SU-DHL-6 (cell line): ENCODE results near the gene RAB40C.

Source experiments
- H2AFZ ChIP-seq: fragments of 200-600 bp; sonication (generic); 2 replicates; pipeline ENCODE4 v1.6.1; 2014; ENCODE audit warnings: low read depth, mild to moderate bottlenecking, moderate library complexity, mixed read lengths, antibody characterized with exemption, low read length; ENCODE audit not compliant: severe bottlenecking
- H3F3A ChIP-seq: fragments of 200-600 bp; shearing (Covaris generic); 2 replicates; pipeline ENCODE4 v1.6.0; 2016; ENCODE audit warnings: antibody characterized with exemption, mild to moderate bottlenecking; ENCODE audit not compliant: insufficient read depth
- H3K27ac ChIP-seq: fragments of 200-600 bp; sonication (generic); 2 replicates; pipeline ENCODE4 v1.5.1; 2016; ENCODE audit warnings: low read depth, mild to moderate bottlenecking, low read length, moderate library complexity, mixed read lengths
- H3K27me3 ChIP-seq: fragments of 200-600 bp; sonication (generic), shearing (Covaris generic); 2 replicates; pipeline ENCODE4 v1.6.0; 2014; ENCODE audit warnings: mild to moderate bottlenecking, low read length
- H3K36me3 ChIP-seq: fragments of 200-600 bp; sonication (generic); 2 replicates; pipeline ENCODE4 v1.6.1; 2014; ENCODE audit warnings: mild to moderate bottlenecking, low read length, mixed read lengths
- H3K4me2 ChIP-seq: fragments of 300-600, 200-600 bp; shearing (Covaris generic), sonication (generic); 2 replicates; pipeline ENCODE4 v1.6.0; 2014; ENCODE audit warnings: low read length, low read depth, mild to moderate bottlenecking; ENCODE audit not compliant: poor library complexity, severe bottlenecking
- H3K4me3 ChIP-seq: fragments of 200-600 bp; sonication (generic); 2 replicates; pipeline ENCODE4 v1.5.1; 2014; ENCODE audit warnings: antibody characterized with exemption, low read length, mild to moderate bottlenecking, mixed read lengths; ENCODE audit not compliant: insufficient read depth, poor library complexity, severe bottlenecking
- H3K79me2 ChIP-seq: fragments of 200-600 bp; sonication (generic); 2 replicates; pipeline ENCODE4 v1.6.1; 2014; ENCODE audit warnings: mild to moderate bottlenecking, low read length, moderate library complexity; ENCODE audit not compliant: insufficient read depth
- H3K9ac ChIP-seq: fragments of 200-600 bp; sonication (generic); 2 replicates; pipeline ENCODE4 v1.7.0; 2014; ENCODE audit warnings: mild to moderate bottlenecking, low read length
- H3K9me2 ChIP-seq: fragments of 200-600 bp; sonication (generic); replicated peaks from 2 replicates; pipeline ENCODE4 v1.6.1; 2014; ENCODE audit warnings: low read length; ENCODE audit not compliant: insufficient read depth
- H3K9me3 ChIP-seq: fragments of 200-600 bp; sonication (generic); 2 replicates; pipeline ENCODE4 v1.6.1; 2014; ENCODE audit warnings: low read length, mixed read lengths; ENCODE audit not compliant: insufficient read depth
- H4K20me1 ChIP-seq: fragments of 200-600 bp; sonication (generic); 2 replicates; pipeline ENCODE4 v1.6.1; 2014; ENCODE audit warnings: low read depth, mild to moderate bottlenecking, antibody characterized with exemption, low read length, moderate library complexity, mixed read lengths
- EZH2phosphoT487 ChIP-seq: fragments of 200-600 bp; sonication (generic), shearing (Covaris generic); conservative IDR thresholded peaks from 2 replicates; pipeline ENCODE4 v1.6.1; 2018; ENCODE audit warnings: mild to moderate bottlenecking, antibody characterized with exemption, low read length, moderate library complexity, mixed read lengths
- TF ChIP-seq, protein P1 (sequence below): fragments of 200-600 bp; sonication (generic); IDR thresholded peaks from one replicate; pipeline ENCODE4 v1.5.1; 2017; ENCODE audit warnings: antibody characterized with exemption, mild to moderate bottlenecking, low read length, moderate library complexity; ENCODE audit not compliant: insufficient read depth, poor library complexity, severe bottlenecking

The RAB40C gene

DNA sequence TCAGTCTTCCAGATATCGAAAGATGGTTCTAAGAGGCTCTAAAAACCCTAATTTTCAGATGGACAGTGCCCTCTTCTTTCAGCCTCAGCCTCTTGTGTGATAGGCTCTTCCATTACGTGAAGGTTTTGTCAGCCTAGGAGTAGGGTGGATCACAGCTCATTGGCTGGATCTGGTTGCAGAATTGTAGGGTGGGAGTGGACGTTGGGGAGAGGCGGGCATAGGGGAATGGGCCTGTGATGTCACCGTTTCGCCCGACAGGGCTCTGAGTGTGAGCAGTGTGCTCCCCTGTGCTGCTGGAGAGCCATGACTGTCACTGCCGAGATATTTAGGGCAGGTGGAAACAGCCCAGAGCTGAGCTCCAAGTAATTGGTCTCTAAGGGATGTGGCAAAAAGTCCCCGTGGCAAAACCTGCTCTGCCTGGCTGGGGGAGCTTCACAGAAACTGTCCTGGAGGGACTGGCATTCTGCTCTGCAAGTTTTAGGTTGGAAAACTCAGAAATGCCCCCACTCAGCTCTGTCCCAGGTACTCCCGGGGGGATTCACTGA, 34.7 kb downstream of the RAB40C start:
- TF ChIP-seq, protein P1, sequence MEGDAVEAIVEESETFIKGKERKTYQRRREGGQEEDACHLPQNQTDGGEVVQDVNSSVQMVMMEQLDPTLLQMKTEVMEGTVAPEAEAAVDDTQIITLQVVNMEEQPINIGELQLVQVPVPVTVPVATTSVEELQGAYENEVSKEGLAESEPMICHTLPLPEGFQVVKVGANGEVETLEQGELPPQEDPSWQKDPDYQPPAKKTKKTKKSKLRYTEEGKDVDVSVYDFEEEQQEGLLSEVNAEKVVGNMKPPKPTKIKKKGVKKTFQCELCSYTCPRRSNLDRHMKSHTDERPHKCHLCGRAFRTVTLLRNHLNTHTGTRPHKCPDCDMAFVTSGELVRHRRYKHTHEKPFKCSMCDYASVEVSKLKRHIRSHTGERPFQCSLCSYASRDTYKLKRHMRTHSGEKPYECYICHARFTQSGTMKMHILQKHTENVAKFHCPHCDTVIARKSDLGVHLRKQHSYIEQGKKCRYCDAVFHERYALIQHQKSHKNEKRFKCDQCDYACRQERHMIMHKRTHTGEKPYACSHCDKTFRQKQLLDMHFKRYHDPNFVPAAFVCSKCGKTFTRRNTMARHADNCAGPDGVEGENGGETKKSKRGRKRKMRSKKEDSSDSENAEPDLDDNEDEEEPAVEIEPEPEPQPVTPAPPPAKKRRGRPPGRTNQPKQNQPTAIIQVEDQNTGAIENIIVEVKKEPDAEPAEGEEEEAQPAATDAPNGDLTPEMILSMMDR: no peak
- TF ChIP-seq EZH2phosphoT487: no peak
- Histone ChIP-seq H3K9me2 (no peaks in the 10 kb centered on the region), H3K36me3 (no peaks in the 10 kb centered on the region), H4K20me1 (no peaks in the 10 kb centered on the region), H3F3A (no peaks in the 10 kb centered on the region), H3K79me2 (no peaks in the 10 kb centered on the region), H3K9me3 (no peaks in the 10 kb centered on the region), H3K27me3 (no peaks in the 10 kb centered on the region), H3K4me3 (no peak overlapping the region), H2AFZ (no peak overlapping the region), H3K4me2 (no peak overlapping the region), H3K9ac (no peak overlapping the region), H3K27ac (no peak overlapping the region)

DNA sequence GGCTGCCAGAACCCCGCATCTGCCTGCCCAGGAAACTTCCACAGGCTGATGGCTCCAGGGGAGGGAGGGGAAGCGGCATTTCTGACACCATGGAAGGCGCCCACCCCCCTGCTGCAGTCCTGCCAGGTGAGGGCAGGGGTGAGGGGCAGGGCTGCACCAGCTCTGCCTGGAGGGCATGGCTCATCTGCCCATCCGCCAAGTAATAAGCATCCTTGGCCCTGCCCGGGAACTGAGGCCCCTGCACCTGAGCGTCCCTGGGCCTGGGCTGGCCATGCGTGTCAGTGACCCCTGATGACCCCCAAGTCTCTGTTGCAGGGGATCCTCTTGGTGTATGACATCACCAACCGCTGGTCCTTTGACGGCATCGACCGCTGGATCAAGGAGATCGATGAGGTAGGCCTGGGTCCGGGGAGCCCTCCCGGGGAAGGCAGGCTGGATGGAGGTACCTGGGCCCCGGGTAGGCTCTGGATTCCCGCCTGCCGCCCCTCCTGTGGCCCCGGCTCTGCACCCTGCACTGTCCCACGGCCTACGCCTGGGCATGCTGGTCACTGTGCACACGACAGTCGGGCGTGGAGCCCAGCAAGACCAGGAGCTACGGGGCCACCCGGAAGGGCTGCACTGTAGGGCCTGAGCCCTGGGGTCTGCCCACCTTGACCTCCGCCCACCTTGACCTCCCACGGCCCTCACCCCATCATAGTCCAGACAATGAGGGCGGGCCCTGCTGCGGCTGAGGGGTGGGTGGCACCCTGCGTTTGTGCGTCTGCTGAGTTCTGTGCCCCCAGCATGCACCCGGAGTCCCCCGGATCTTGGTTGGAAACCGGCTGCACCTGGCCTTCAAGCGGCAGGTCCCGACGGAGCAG, 35.5 kb downstream of the RAB40C start:
- Histone ChIP-seq H3K9ac (no peak overlapping the region), H4K20me1 (no peaks in the 10 kb centered on the region), H3K36me3 (no peaks in the 10 kb centered on the region), H3K27ac (no peak overlapping the region), H3K9me2 (no peaks in the 10 kb centered on the region), H2AFZ (no peak overlapping the region), H3K27me3 (no peaks in the 10 kb centered on the region), H3K4me3 (no peak overlapping the region), H3K9me3 (no peaks in the 10 kb centered on the region), H3K4me2 (no peak overlapping the region), H3K79me2 (no peaks in the 10 kb centered on the region), H3F3A (no peaks in the 10 kb centered on the region)
- no peak for TF ChIP-seq EZH2phosphoT487
- TF ChIP-seq, protein P1: no peak

DNA sequence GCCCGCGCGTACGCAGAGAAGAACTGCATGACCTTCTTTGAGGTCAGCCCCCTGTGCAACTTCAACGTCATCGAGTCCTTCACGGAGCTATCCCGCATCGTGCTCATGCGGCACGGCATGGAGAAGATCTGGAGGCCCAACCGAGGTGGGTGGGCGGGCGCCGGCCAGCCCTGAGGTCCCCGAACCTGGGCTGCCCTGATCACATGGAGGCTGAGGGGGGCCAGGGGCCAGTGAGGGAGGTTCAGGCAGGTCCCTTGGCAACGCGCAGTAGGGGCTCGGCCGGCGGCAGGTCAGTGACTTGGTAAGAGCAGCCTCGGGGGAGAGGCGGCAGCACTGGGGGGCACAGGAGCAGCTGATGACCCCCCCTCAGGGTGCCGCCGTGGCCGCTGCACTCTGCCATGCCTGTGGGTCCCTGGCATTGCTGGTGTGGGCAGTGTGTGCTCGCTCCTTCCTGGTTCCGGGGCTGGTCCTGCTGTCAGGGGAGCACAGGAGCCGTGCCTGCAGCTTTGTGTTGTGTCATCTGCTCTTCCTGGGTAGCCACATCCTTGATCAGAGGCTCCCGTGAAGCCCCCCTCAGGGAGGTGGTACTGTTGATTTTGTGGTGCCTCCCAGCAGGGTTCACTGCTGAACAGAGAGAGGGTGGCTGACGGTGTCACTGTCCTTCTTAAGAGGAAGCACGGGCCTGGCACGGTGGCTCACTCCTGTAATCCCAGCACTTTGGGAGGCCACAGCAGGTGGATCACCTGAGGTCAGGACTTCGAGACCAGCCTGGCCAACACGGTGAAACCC, 36.3 kb downstream of the RAB40C start:
- Histone ChIP-seq H3K27me3 (no peaks in the 10 kb centered on the region), H4K20me1 (no peaks in the 10 kb centered on the region), H3K36me3 (no peaks in the 10 kb centered on the region), H3K27ac (no peak overlapping the region), H3K9ac (no peak overlapping the region), H2AFZ (no peak overlapping the region), H3K79me2 (no peaks in the 10 kb centered on the region), H3K9me2 (no peaks in the 10 kb centered on the region), H3K4me2 (no peak overlapping the region), H3K4me3 (no peak overlapping the region), H3K9me3 (no peaks in the 10 kb centered on the region), H3F3A (no peaks in the 10 kb centered on the region)
- TF ChIP-seq, protein P1: no peak
- TF ChIP-seq EZH2phosphoT487: no peak
